Osteocyte (in vitro differentiated cells): ENCODE measurements around the gene CCDC28B. TPM values are rescaled to one million over a fixed set of nuclear protein-coding genes. Genes with fewer than 3 reads are reported as not detected.
"Not testable (repeated sequence)": the region's sequence is repeated elsewhere in the genome, so short reads cannot be mapped to it uniquely, and the experiment has no call there.

Experiments
- DNase-seq: peaks from one replicate; pipeline ENCODE4 v3.0.0; 2021; ENCODE audit warnings: mixed read lengths; ENCODE audit not compliant: unreplicated experiment; ENCODE audit errors: extremely low spot score
- H3K27ac Mint-ChIP-seq: one replicate; pipeline ENCODE4 v1.8.0; 2021; ENCODE audit warnings: mild to moderate bottlenecking, mixed read lengths; ENCODE audit not compliant: unreplicated experiment
- H3K27me3 Mint-ChIP-seq: one replicate; pipeline ENCODE4 v1.8.0; 2021; ENCODE audit warnings: mixed read lengths; ENCODE audit not compliant: unreplicated experiment
- H3K36me3 Mint-ChIP-seq: one replicate; pipeline ENCODE4 v1.8.0; 2021; ENCODE audit warnings: mixed read lengths; ENCODE audit not compliant: unreplicated experiment
- H3K4me1 Mint-ChIP-seq: one replicate; pipeline ENCODE4 v1.8.0; 2021; ENCODE audit warnings: mixed read lengths; ENCODE audit not compliant: unreplicated experiment
- H3K4me3 Mint-ChIP-seq: one replicate; pipeline ENCODE4 v1.8.0; 2021; ENCODE audit warnings: mild to moderate bottlenecking, moderate library complexity, mixed read lengths; ENCODE audit not compliant: unreplicated experiment
- H3K9me3 Mint-ChIP-seq: one replicate; pipeline ENCODE4 v1.8.0; 2021; ENCODE audit warnings: mixed read lengths; ENCODE audit not compliant: unreplicated experiment
- long read RNA-seq: library from polyadenylated mRNA; unstranded; transcript quantifications from one replicate; pipeline ENCODE4 v2.0.0, GENCODE V29; 2021
- total RNA-seq: library from RNA; stranded (reverse); gene quantifications from 2 replicates; pipeline ENCODE4 v1.2.1, GENCODE V29; 2021
- TF ChIP-seq, protein P1 (sequence below): fragments of 200-600 bp; sonication (generic); IDR thresholded peaks from 2 replicates; pipeline ENCODE4 v1.5.0; 2021; ENCODE audit warnings: antibody characterized with exemption, mild to moderate bottlenecking, moderate library complexity

CCDC28B gene
- 24.0 and 29.9 TPM in 2 replicates for total RNA-seq
- long read RNA-seq, partial matches to known transcripts, result 2 of 7 reads
- long read RNA-seq, other reads (novel, unspliced or antisense), result 0 of 7 reads

DNA sequence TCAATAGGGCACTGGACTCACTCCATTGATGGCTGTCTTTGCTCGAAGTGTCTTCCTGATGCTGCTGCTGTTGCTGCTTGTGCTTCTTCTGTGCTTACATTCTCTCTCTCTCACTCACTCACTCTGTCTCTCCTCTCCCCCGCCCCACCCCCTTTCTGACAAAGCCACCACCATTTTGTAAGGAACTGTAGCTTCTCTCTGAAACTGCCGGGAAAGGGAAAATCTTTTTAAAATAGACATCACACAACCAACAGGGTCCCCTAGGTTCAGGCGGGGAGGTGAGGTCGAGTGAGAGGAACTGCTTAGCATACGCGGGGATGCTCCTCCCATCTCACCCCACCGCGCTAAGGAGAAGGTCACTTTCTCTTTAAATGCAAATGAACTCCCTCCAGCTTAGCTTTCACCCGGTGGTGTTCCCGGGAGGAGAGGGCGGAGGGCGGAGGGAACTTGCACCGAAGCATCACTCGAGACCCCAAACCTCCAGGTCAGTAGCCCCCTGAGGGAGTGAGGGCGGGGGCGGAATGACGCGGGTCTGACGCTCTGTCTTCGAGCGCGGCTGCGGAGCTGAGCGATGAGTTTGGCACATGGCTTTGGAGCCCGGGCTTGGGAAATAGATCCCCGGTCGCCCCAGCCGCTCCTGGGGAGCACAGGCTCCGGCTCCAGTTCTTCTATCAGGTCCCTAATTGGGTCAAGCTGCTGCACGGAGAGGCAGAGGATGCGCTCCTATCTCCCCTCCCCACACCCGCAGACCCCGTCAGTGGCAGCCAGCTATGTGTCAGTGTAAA lies at the start of gene CCDC28B:
Gene CCDC28B (plus strand): TSS at position 370 of the 785 bp plus-strand sequence. CDS start 1,341 bp downstream, outside the sequence.
- H3K27me3 Mint-ChIP-seq, result no peaks in the 10 kb centered on the region
- H3K4me3 Mint-ChIP-seq, result peak within 1 kb of the TSS; percentile 88
- TF ChIP-seq, protein P1, sequence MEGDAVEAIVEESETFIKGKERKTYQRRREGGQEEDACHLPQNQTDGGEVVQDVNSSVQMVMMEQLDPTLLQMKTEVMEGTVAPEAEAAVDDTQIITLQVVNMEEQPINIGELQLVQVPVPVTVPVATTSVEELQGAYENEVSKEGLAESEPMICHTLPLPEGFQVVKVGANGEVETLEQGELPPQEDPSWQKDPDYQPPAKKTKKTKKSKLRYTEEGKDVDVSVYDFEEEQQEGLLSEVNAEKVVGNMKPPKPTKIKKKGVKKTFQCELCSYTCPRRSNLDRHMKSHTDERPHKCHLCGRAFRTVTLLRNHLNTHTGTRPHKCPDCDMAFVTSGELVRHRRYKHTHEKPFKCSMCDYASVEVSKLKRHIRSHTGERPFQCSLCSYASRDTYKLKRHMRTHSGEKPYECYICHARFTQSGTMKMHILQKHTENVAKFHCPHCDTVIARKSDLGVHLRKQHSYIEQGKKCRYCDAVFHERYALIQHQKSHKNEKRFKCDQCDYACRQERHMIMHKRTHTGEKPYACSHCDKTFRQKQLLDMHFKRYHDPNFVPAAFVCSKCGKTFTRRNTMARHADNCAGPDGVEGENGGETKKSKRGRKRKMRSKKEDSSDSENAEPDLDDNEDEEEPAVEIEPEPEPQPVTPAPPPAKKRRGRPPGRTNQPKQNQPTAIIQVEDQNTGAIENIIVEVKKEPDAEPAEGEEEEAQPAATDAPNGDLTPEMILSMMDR, result no peak
- DNase-seq, result no peak
- peaks cover 5% of the 10 kb centered on the region for H3K36me3 Mint-ChIP-seq
- H3K4me1 Mint-ChIP-seq, result peaks cover 35% of the 10 kb centered on the region
- H3K9me3 Mint-ChIP-seq, result no peaks in the 10 kb centered on the region
- peak within 1 kb of the TSS; percentile 96 for H3K27ac Mint-ChIP-seq

DNA sequence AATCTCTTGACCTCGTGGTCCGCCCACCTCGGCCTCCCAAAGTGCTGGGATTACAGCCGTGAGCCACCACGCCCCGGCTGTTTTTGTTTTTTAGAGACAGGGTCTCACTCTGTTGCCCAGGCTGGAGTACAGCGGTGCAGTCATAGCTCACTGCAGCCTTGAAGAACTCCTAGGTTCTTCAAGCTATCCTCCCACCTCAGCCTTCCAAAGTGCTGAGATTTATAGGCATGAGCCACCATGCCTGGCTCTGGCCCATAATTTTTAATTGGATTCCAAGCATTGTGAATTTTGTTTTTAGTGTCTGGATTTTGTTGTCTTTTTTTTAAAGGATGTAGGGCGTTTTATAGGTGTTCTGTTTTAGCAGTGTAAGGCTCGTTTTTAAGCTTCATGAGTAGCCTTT lies 49.5 kb upstream of the CCDC28B start:
- H3K27ac Mint-ChIP-seq, result peak overlapping the region; percentile 92
- peaks cover 10% of the 10 kb centered on the region for H3K36me3 Mint-ChIP-seq
- no peak for DNase-seq
- TF ChIP-seq, protein P1, result no peak
- no peak overlapping the region for H3K4me3 Mint-ChIP-seq
- H3K9me3 Mint-ChIP-seq, result peaks cover 4% of the 10 kb centered on the region
- no peaks in the 10 kb centered on the region for H3K27me3 Mint-ChIP-seq
- H3K4me1 Mint-ChIP-seq, result peaks cover 19% of the 10 kb centered on the region

DNA sequence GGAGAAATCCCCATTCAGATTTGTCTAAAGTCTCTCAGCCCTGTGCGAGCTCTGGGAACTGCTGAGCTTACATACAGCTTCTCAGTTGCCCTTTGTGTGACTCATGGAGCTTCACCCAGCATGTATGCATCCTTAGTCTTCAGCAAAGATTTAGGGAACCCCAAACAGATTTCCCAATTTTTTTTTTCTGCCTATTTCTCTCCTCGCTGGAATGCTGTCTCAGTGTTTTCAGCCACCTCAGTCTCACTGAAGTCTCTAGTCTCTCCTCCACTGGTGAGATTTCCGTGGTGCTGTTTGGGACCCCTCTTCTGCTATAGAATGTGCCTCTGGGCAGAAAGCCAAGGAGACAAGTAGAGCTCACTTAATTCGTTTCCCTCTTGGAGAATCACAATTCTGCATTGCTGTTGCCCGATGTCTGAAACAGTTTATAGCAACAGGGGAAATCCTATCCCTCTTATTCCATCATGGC lies 49.0 kb upstream of the CCDC28B start:
- Mint-ChIP-seq H3K4me3 (no peak overlapping the region), H3K4me1 (peaks cover 18% of the 10 kb centered on the region), H3K9me3 (peaks cover 4% of the 10 kb centered on the region), H3K27me3 (no peaks in the 10 kb centered on the region), H3K36me3 (peaks cover 12% of the 10 kb centered on the region), H3K27ac (peak overlapping the region; percentile 92)
- no peak for DNase-seq
- TF ChIP-seq, protein P1, result no peak

- Mint-ChIP-seq H3K36me3 (peaks cover 49% of the 10 kb centered on the region), H3K9me3 (no peaks in the 10 kb centered on the region), H3K27me3 (no peaks in the 10 kb centered on the region), H3K4me1 (no peaks in the 10 kb centered on the region), H3K27ac (no peak overlapping the region), H3K4me3 (no peak overlapping the region)
- TF ChIP-seq, protein P1, result no peak
- no peak for DNase-seq
Observed at GRCh38 chr1:32159189-32159588, 41.2 kb upstream of the CCDC28B start.

- no peak for DNase-seq
- Mint-ChIP-seq H3K4me3 (no peak overlapping the region), H3K27me3 (no peaks in the 10 kb centered on the region), H3K36me3 (peaks cover 42% of the 10 kb centered on the region), H3K9me3 (no peaks in the 10 kb centered on the region), H3K27ac (no peak overlapping the region), H3K4me1 (no peaks in the 10 kb centered on the region)
- TF ChIP-seq, protein P1, result no peak
Observed at GRCh38 chr1:32163405-32163804, 37.0 kb upstream of the CCDC28B start.

GRCh38 chr1:32165633-32166032 lies 34.8 kb upstream of the CCDC28B start:
- H3K36me3 Mint-ChIP-seq, result peaks cover 45% of the 10 kb centered on the region
- H3K9me3 Mint-ChIP-seq, H3K4me1 Mint-ChIP-seq, DNase-seq, H3K27ac Mint-ChIP-seq, H3K4me3 Mint-ChIP-seq, H3K27me3 Mint-ChIP-seq: not testable (repeated sequence)
